Stimulated activated CD8-positive, alpha-beta memory T cell treated with anti-CD3 and anti-CD28 coated beads, Interleukin-7, amount 100 ng/mL, for 24 hours (primary cell): ENCODE measurements around the gene TTLL11.
"Not testable (repeated sequence)": the region's sequence is repeated elsewhere in the genome, so short reads cannot be mapped to it uniquely, and the experiment has no call there.

Experiments
- DNase-seq: peaks from one replicate; pipeline ENCODE4 v3.0.0-alpha.2; 2020; ENCODE audit warnings: low read depth

The TTLL11 gene

GRCh38 chr9:121813519-121814210 lies 279.4 kb downstream of the TTLL11 start:
- DNase-seq = no peak

- no peak for DNase-seq
Observed at GRCh38 chr9:121812159-121812735, 280.9 kb downstream of the TTLL11 start.

- DNase-seq = no peak
Observed at GRCh38 chr9:121811751-121812150, 281.4 kb downstream of the TTLL11 start.

- DNase-seq = no peak
Observed at GRCh38 chr9:121811140-121811539, 282.0 kb downstream of the TTLL11 start.

GRCh38 chr9:121810489-121810888 lies 282.6 kb downstream of the TTLL11 start:
- no peak for DNase-seq

GRCh38 chr9:121809356-121810050 lies 283.6 kb downstream of the TTLL11 start:
- no peak for DNase-seq

GRCh38 chr9:121808781-121809180 lies 284.3 kb downstream of the TTLL11 start:
- DNase-seq = no peak

GRCh38 chr9:121807823-121808278 lies 285.3 kb downstream of the TTLL11 start:
- no peak for DNase-seq

GRCh38 chr9:121807069-121807822 lies 285.9 kb downstream of the TTLL11 start:
- no peak for DNase-seq

GRCh38 chr9:121802753-121803152 lies 290.4 kb downstream of the TTLL11 start:
- DNase-seq = no peak

GRCh38 chr9:121801579-121801978 lies 291.5 kb downstream of the TTLL11 start:
- no peak for DNase-seq

GRCh38 chr9:121800376-121800775 lies 292.7 kb downstream of the TTLL11 start:
- DNase-seq = no peak

- DNase-seq = no peak
Observed at GRCh38 chr9:121798941-121799340, 294.2 kb downstream of the TTLL11 start.

- no peak for DNase-seq
Observed at GRCh38 chr9:121797081-121797480, 296.0 kb downstream of the TTLL11 start.

GRCh38 chr9:121794334-121794733 lies 298.8 kb downstream of the TTLL11 start:
- DNase-seq = not testable (repeated sequence)

- not testable (repeated sequence) for DNase-seq
Observed at GRCh38 chr9:121792476-121792875, 300.6 kb downstream of the TTLL11 start.

GRCh38 chr9:121790841-121791240 lies 302.3 kb downstream of the TTLL11 start:
- no peak for DNase-seq

- DNase-seq = no peak
Observed at GRCh38 chr9:121788686-121789366, 304.3 kb downstream of the TTLL11 start.

- DNase-seq = no peak
Observed at GRCh38 chr9:121786998-121787422, 306.1 kb downstream of the TTLL11 start.

GRCh38 chr9:121786543-121786948 lies 306.6 kb downstream of the TTLL11 start:
- DNase-seq = no peak

GRCh38 chr9:121785673-121786542 lies 307.2 kb downstream of the TTLL11 start:
- no peak for DNase-seq
